Skeletal muscle tissue (tissue), 4 donors: ENCODE measurements around the gene MLYCD. TPM values are rescaled to one million over a fixed set of nuclear protein-coding genes. Genes with fewer than 3 reads are reported as not detected.

ENCODE experiments used
- H3K27ac ChIP-seq: one replicate; pipeline ENCODE4 v1.7.0; 2013; ENCODE audit warnings: mild to moderate bottlenecking, low read depth, low read length, inconsistent platforms
- H3K27me3 ChIP-seq, 3 donors: one replicate each; pipeline ENCODE4 v1.7.0; 2013; ENCODE audit warnings: low read length in 3 of 3; ENCODE audit not compliant: control insufficient read depth in 3 of 3, insufficient read depth in 3 of 3
- H3K36me3 ChIP-seq, 3 donors: one replicate each; pipeline ENCODE4 v1.7.0; 2013; ENCODE audit warnings: low read length in 3 of 3; ENCODE audit not compliant: control insufficient read depth in 3 of 3, insufficient read depth in 3 of 3
- H3K4me1 ChIP-seq, 3 donors: one replicate each; pipeline ENCODE4 v1.7.0; 2013; ENCODE audit warnings: low read length in 3 of 3, mild to moderate bottlenecking in 3 of 3; ENCODE audit not compliant: control insufficient read depth in 3 of 3, insufficient read depth in 3 of 3
- H3K4me3 ChIP-seq, 3 donors: one replicate each; pipeline ENCODE4 v1.7.0; 2013; ENCODE audit warnings: low read length in 3 of 3
- H3K9ac ChIP-seq, 3 donors: one replicate each; pipeline ENCODE4 v1.7.0; 2013; ENCODE audit warnings: low read length in 3 of 3, mild to moderate bottlenecking in 3 of 3, moderate library complexity in 2 of 3, low read depth in 1 of 3
- H3K9me3 ChIP-seq, 3 donors: one replicate each; pipeline ENCODE4 v1.7.0; 2013; ENCODE audit warnings: low read length in 3 of 3; ENCODE audit not compliant: control insufficient read depth in 3 of 3
- total RNA-seq: library from RNA; depleted of rRNA; stranded (reverse); fragments of >200 nt; gene quantifications from one replicate; pipeline ENCODE4 v1.2.3, GENCODE V29; 2014
- donor health status: Osteomylitis.

Gene MLYCD
- total RNA-seq, 1 donor from 2014 or later = 3.1 TPM

DNA sequence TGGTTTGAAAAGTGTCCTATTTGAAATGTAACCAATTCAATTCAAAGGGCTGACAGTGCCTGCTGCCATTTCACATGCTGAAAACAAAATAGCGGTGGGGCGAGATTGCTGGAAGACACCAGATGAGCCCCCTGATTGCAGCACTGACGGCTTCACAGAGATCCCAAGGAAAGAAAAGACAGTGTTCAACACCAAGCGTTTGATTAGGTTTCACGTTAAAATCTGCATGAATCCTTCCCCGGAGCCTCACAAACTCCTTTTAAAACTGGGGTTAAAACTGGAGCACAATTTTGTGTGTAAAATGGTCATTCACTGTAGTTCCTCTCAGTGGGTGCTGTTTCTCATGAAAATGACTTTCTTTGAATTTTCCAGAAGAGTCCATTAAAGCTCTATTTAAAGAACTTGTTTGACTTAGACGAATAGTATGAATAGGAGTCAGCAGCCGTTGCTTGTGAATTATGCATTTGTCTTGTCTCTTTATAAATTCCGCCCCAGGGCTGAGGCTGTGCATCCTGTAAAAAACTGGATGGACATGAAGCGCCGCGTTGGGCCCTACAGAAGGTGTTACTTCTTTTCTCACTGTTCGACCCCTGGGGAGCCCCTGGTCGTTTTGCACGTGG, 8.8 kb downstream of the MLYCD start:
- peak overlapping the region; percentile 95 for H3K27ac ChIP-seq

DNA sequence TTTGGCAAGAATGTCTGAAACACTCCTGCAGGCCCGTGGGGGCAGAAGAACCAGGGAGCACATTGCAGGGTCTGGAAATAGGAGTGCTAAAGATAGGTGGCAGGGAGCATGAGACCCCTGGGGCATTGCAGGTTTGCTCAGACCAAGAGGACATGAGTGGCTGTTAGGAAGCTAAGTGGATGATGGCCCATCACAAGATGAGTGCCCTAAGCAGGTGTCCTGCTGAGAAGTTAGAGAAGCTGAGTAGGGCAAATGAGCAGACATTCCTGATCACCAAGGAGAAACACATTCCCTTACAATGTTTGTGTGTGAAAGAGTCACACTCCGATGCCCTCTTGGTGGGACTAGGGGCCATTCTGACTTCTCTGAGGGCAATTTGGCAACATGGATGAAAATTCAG, 9.9 kb downstream of the MLYCD start:
- peak overlapping the region; percentile 23 for H3K27ac ChIP-seq
- H3K4me1 ChIP-seq = peaks cover 51 to 66% (median 62%) of the 10 kb centered on the region in 3 donors
- H3K9ac ChIP-seq = no peak overlapping the region
- H3K27me3 ChIP-seq = no peaks in the 10 kb centered on the region
- H3K36me3 ChIP-seq = peaks cover 22 to 40% (median 22%) of the 10 kb centered on the region in 3 donors
- H3K4me3 ChIP-seq = no peak overlapping the region
- H3K9me3 ChIP-seq = no peaks in the 10 kb centered on the region

More for the DNA sequence above, 8.8 kb downstream of the MLYCD start:
- peaks cover 19 to 35% (median 22%) of the 10 kb centered on the region in 3 donors for H3K36me3 ChIP-seq
- no peaks in the 10 kb centered on the region for H3K27me3 ChIP-seq
- peak overlapping the region in 1 of 3 donors; percentile 22 for H3K4me3 ChIP-seq
- H3K9ac ChIP-seq = peak overlapping the region; percentile 25 to 65 (median 58)
- no peaks in the 10 kb centered on the region for H3K9me3 ChIP-seq
- peaks cover 51 to 67% (median 63%) of the 10 kb centered on the region in 3 donors for H3K4me1 ChIP-seq

DNA sequence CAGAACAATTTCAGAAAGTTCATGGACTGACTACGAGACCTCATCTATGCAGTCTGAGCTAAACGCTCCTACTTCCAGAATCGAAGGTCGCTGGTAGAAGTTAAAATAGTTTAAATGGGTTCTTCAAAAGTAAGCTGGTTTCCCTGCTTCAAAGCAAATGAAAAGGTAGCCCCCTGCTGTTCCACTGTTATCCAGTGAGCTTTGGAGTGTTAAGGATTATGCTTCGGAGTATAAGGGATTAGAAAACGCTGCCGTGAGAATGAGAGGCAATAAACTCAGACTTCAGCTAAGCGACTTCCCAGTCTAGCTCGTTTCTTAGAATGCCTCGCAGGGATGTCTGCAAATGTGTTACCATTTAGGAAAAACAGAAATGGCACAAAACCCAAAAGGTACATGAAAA, 12.4 kb downstream of the MLYCD start:
- H3K9ac ChIP-seq = no peak overlapping the region
- no peaks in the 10 kb centered on the region for H3K9me3 ChIP-seq
- H3K27ac ChIP-seq = no peak overlapping the region
- H3K36me3 ChIP-seq = peaks cover 43 to 62% (median 44%) of the 10 kb centered on the region in 3 donors
- no peaks in the 10 kb centered on the region for H3K27me3 ChIP-seq
- no peak overlapping the region for H3K4me3 ChIP-seq
- peaks cover 32 to 45% (median 42%) of the 10 kb centered on the region in 3 donors for H3K4me1 ChIP-seq

DNA sequence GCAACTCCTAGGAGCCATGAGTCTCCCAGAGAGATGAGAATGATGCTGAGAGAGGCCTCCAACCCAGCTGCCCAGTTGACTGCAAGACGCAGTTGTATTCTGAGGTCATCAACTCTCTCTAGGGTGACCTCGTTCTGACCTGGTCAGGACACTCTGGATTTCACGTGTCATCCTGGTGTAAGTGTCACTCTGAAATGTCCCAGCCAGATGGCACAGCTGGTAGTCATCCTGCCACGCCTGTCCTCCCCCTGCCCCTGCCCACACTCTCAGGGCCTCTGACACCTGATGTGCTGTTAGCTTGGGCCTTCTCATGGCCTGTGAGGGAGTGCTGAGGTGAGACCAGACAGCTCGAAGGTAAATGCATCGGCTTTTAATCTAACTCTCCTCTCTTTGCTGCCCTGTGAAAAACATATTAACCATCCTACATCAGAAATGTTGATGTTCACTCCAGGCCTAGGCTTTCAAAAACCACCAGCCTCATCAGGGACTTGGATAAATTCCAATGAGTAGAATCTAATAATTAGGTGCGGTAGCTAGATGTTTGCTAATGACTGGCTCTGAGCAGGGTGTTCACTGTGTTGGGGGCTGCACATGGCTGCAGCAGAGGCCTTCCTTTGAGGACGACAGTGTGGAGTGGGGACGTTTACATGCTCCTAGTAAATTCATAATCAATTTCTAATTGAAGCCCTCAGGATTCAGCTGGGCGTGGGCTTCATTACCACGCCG, 13.8 kb downstream of the MLYCD start:
- Histone ChIP-seq H3K9me3 (no peaks in the 10 kb centered on the region), H3K27ac (peak overlapping the region; percentile 84), H3K4me1 (peaks cover 27 to 35% (median 32%) of the 10 kb centered on the region in 3 donors), H3K9ac (peak overlapping the region in 2 of 3 donors; percentile 3 to 72), H3K36me3 (peaks cover 53 to 65% (median 56%) of the 10 kb centered on the region in 3 donors), H3K27me3 (no peaks in the 10 kb centered on the region), H3K4me3 (no peak overlapping the region)

DNA sequence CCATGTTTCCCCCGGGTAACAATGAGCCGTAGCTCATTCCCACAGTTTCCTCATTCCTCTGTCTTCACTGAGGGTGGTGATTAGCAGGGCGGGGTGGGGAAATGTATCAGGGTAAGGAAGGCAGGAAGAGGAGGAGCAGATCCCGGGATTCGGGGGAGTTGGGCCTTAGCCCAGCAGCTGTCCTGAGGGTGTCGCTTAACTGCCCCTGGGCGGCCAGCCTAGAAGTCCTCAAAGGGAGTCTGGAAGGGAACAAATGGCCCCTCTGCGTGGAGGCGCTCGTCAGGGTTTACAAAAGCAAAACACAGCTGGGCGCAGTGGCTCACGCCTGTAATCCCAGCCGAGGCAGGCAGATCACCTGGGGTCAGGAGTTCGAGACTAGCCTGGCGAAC, 14.3 kb downstream of the MLYCD start:
- Histone ChIP-seq H3K27me3 (no peaks in the 10 kb centered on the region), H3K36me3 (peaks cover 59 to 70% (median 61%) of the 10 kb centered on the region in 3 donors), H3K27ac (peak overlapping the region; percentile 84), H3K9me3 (no peaks in the 10 kb centered on the region), H3K4me1 (peaks cover 23 to 31% (median 28%) of the 10 kb centered on the region in 3 donors), H3K9ac (peak overlapping the region in 1 of 3 donors; percentile 72), H3K4me3 (no peak overlapping the region)

DNA sequence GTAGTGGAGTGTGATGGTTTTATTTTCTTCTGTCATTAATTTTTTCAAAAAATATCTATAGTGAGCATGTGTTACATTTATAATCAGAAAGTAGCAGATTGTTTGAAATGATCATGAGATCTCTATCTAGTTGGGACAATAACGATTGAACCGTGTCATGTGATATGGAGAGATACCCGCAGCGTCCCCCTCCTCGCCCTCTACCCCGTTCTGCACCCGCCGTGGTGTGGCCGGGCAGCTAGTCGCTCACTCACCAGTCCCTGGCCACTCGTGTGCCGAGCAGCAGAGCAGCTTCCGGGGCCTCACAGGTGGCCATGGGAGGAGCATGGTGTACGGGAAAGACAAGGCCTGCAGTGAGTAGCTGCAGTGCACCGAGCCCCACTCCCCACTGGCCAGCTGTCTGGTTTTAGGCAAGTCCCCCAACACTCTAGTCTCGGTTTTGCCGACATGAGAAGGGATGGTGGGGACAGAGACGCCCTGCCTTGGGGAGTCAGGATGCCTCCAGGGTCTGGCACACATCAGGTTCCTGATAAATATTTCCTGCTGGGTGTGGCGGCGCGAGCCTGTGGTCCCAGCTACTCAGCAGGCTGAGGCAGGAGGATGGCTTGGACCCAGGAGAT, 15.3 kb downstream of the MLYCD start:
- Histone ChIP-seq H3K27ac (no peak overlapping the region), H3K27me3 (no peaks in the 10 kb centered on the region), H3K4me1 (peaks cover 15 to 24% (median 19%) of the 10 kb centered on the region in 3 donors), H3K9me3 (no peaks in the 10 kb centered on the region), H3K9ac (no peak overlapping the region), H3K4me3 (no peak overlapping the region), H3K36me3 (peaks cover 61 to 70% (median 64%) of the 10 kb centered on the region in 3 donors)

DNA sequence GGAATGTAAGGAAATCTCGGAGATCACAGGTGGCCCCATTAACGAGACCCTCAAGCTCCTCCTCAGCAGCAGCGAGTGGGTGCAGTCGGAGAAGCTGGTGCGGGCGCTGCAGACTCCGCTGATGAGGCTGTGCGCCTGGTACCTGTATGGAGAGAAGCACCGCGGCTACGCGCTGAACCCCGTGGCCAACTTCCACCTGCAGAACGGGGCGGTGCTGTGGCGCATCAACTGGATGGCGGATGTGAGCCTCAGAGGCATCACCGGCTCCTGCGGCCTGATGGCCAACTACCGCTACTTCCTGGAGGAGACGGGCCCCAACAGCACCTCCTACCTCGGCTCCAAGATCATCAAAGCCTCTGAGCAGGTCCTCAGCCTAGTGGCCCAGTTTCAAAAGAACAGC, 16.2 kb downstream of the MLYCD start:
- Histone ChIP-seq H3K9me3 (no peaks in the 10 kb centered on the region), H3K4me1 (peaks cover 15 to 24% (median 19%) of the 10 kb centered on the region in 3 donors), H3K27me3 (no peaks in the 10 kb centered on the region), H3K9ac (no peak overlapping the region), H3K27ac (no peak overlapping the region), H3K4me3 (no peak overlapping the region), H3K36me3 (peaks cover 68 to 76% (median 68%) of the 10 kb centered on the region in 3 donors)

DNA sequence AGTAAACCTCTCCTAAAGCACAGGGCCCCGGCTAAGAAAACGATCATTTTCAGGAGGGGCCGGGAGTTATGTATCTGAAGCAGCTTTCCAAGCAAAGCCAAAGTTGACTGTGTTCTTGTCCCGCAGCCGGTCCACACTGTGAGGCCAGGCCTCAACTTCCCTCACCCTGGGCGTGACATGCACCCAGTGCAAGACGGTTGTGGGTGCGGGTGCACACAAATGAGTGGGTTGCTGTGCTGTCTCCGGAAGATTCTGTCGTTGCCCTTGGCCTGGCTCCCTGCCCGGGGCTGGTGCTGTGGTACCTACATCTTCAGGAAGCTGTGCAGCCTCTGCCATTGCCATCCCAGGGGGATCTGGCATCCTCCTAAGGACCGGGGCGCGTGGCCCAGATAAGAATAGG, 16.6 kb downstream of the MLYCD start:
- Histone ChIP-seq H3K4me3 (no peak overlapping the region), H3K27me3 (no peaks in the 10 kb centered on the region), H3K27ac (no peak overlapping the region), H3K9ac (peak overlapping the region in 1 of 3 donors; percentile 25), H3K36me3 (peaks cover 70 to 80% (median 72%) of the 10 kb centered on the region in 3 donors), H3K9me3 (no peaks in the 10 kb centered on the region), H3K4me1 (peaks cover 15 to 24% (median 19%) of the 10 kb centered on the region in 3 donors)

DNA sequence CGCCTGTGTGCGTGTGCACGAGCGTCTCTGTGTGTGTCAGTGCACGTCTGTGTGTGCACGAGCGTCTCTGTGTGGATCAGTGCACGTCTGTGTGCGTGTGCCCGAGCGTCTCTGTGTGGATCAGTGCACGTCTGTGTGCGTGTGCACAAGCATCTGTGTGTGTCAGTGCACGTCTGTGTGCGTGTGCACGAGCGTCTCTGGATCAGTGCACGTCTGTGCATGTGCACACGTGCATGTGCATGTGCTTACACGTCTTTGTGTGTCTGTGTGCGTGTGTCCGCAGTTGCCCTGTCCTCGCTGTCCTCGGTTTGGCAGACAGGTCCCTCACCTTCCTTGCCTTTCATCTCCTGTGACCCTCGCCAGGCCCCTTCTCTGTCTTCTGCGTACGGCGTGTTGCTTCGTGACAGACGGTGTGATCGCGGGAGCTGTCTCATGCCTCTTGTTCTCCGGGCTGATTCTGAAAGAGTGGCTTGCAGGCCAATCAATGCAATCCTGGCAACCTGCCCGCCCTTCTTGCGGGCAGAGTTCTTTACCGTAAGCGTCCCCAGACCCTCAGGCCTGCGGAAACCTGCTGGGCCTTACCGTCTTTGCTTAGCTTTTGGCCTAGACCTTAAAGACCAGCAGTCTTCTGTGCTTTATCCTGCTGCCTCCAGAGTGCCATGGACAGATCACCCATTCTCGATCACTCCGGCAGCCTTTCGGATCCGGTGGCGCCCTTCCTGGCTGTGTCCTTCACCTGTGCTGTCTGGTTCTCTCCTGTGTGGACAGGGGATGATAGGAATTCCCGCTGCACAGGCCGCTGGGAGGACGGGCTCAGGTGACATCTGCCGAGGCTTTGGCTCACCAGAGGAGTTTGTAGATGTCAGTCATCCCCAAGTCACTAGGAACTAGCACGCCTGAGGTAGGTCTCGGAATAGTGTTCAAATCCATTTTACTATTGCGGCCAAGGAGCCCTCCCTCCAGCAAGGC, 18.5 kb downstream of the MLYCD start:
- no peaks in the 10 kb centered on the region for H3K9me3 ChIP-seq

More for the DNA sequence above, 18.5 kb downstream of the MLYCD start:
- no peak overlapping the region for H3K4me3 ChIP-seq
- H3K27me3 ChIP-seq = no peaks in the 10 kb centered on the region
- H3K4me1 ChIP-seq = peaks cover 13 to 17% (median 13%) of the 10 kb centered on the region in 3 donors
- no peak overlapping the region for H3K9ac ChIP-seq
- peaks cover 69 to 76% (median 70%) of the 10 kb centered on the region in 3 donors for H3K36me3 ChIP-seq
- no peak overlapping the region for H3K27ac ChIP-seq
